GM21390 (cell line): ENCODE data around the gene IVD.

Source experiments
- ATAC-seq: cut with Tn5 transposase; IDR thresholded peaks from one replicate; pipeline ENCODE4 v1.9.1; 2021; ENCODE audit not compliant: unreplicated experiment

The IVD gene

GRCh38 chr15:40372981-40373380 lies 32.6 kb upstream of the IVD start:
- ATAC-seq: no peak

- ATAC-seq: no peak
These were observed 28.0 kb upstream of the IVD start for GRCh38 chr15:40377606-40378005.

GRCh38 chr15:40379374-40379773 lies 26.2 kb upstream of the IVD start:
- no peak for ATAC-seq

- no peak for ATAC-seq
These were observed 25.7 kb upstream of the IVD start for GRCh38 chr15:40379853-40380252.

GRCh38 chr15:40380636-40381035 lies 25.0 kb upstream of the IVD start:
- no peak for ATAC-seq

GRCh38 chr15:40381818-40382529 lies 23.6 kb upstream of the IVD start:
- ATAC-seq: no peak

- ATAC-seq: peak; percentile 95
These were observed 22.8 kb upstream of the IVD start, which contains the start of gene KNSTRN for GRCh38 chr15:40382580-40383456. TSS of gene KNSTRN (plus strand) at chr15:40382721. CDS start at chr15:40382836, 115 bp downstream.

- ATAC-seq: no peak
These were observed 19.1 kb upstream of the IVD start for GRCh38 chr15:40386480-40386879.

- no peak for ATAC-seq
These were observed 16.4 kb upstream of the IVD start for GRCh38 chr15:40388941-40389823.

GRCh38 chr15:40389824-40390595 lies 15.6 kb upstream of the IVD start:
- no peak for ATAC-seq

GRCh38 chr15:40392986-40393948 lies 12.3 kb upstream of the IVD start:
- no peak for ATAC-seq

GRCh38 chr15:40397688-40398412 lies 7.7 kb upstream of the IVD start:
- no peak for ATAC-seq

GRCh38 chr15:40398413-40398873 lies 7.2 kb upstream of the IVD start:
- no peak for ATAC-seq

- no peak for ATAC-seq
These were observed 6.2 kb upstream of the IVD start for GRCh38 chr15:40399370-40399769.

- ATAC-seq: peak; percentile 53
These were observed 1.9 kb downstream of the IVD start for GRCh38 chr15:40407330-40407990.

GRCh38 chr15:40409366-40409765 lies 3.8 kb downstream of the IVD start:
- ATAC-seq: peak; percentile 33

GRCh38 chr15:40410476-40410875 lies 4.9 kb downstream of the IVD start:
- ATAC-seq: no peak
